Fibroblast of gingiva (primary cell): ENCODE measurements around the gene LAMB4.
"Not testable (repeated sequence)": the region's sequence is repeated elsewhere in the genome, so short reads cannot be mapped to it uniquely, and the experiment has no call there.

Source experiments
- DNase-seq: peaks from one replicate; pipeline ENCODE4 v3.0.0-alpha.2; 2011; ENCODE audit warnings: low read depth

Gene LAMB4

DNA sequence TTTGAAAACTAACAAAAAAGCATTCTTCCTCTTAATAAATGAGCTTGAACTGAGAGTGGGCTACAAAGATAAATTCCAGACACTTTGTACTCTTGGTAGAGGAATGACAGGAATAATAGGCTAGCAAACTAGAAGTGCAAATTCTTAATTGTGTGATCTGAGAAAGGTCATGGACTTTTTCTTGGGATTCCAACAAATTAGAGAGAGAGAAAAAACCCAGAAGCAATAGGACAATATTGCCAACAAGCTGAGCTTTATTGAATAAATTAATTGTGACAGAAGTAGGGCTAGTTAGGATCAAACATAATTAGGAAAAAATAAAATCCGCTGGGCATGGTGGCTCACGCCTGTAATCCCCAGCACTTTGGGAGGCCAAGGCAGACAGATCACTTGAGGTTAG lies 85.8 kb downstream of the LAMB4 start:
- no peak for DNase-seq

DNA sequence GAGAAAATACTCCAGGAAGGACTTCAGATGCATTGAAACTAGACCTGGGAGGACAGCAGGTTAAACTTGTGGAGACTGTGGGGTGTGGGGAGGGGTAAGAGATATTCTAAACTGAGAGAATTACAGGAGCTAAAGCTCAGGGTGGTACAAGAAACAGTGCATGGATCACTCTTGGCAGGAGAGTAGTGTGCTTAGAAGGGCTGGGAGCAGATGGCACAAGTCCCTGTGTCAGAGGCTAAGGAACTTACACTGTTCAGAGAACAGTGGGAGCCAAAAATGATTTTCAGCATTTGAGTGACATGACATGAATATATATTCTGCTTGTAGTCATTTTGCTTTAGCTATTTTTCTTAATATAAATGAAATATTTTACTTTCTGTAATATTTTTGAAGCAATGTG lies 91.2 kb downstream of the LAMB4 start:
- no peak for DNase-seq

GRCh38 chr7:108037741-108038140 lies 92.4 kb downstream of the LAMB4 start:
- DNase-seq: no peak

GRCh38 chr7:108037140-108037539 lies 93.0 kb downstream of the LAMB4 start:
- DNase-seq: no peak

- no peak for DNase-seq
Measured at GRCh38 chr7:108034586-108034985, 95.6 kb downstream of the LAMB4 start.

- no peak for DNase-seq
Measured at GRCh38 chr7:108033776-108034497, 96.2 kb downstream of the LAMB4 start.

GRCh38 chr7:108033309-108033708 lies 96.9 kb downstream of the LAMB4 start:
- DNase-seq: not testable (repeated sequence)

DNA sequence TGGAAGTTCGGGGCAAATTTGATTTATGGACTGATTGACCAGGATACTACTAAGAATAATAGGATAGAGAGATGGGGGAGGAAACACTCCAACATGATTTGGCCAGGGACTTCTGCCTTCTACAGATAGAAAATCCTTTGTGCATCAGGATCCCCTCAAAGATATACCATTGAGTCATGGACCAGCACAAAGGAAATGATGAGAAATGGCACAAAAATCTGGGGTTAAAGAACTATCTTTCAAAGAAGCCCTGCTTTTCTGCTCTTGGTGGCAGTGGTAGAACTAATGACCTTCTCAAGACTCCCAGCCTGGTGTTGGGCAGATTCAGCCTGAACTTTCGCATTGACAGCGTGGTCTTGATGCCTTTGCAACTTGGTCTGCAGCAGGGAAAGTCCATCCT lies 99.6 kb downstream of the LAMB4 start:
- DNase-seq: no peak

- DNase-seq: no peak
Measured at GRCh38 chr7:108029034-108029433, 101.1 kb downstream of the LAMB4 start.

GRCh38 chr7:108028111-108028510 lies 102.0 kb downstream of the LAMB4 start:
- DNase-seq: no peak

DNA sequence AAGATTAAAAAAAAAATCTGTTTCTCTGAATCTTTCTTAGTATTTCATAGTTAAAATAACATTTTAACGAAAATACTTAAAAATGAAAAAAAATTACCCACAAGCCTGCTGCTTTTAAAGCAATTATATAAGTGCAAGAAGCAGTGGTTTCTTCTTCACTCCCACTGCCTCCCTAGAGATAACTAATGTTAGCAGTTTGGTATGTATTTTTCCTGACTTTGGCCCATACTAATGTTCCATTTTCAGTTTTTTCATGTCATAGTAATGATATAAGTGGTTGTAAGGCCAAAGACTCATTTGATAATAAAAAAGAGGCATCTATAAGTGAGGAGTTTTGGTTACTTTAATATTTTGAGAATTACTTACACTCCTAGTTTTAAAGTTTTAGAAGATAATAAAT lies 102.9 kb downstream of the LAMB4 start:
- no peak for DNase-seq

GRCh38 chr7:108026647-108027046 lies 103.5 kb downstream of the LAMB4 start:
- DNase-seq: peak; percentile 39

GRCh38 chr7:108026116-108026515 lies 104.0 kb downstream of the LAMB4 start:
- no peak for DNase-seq

DNA sequence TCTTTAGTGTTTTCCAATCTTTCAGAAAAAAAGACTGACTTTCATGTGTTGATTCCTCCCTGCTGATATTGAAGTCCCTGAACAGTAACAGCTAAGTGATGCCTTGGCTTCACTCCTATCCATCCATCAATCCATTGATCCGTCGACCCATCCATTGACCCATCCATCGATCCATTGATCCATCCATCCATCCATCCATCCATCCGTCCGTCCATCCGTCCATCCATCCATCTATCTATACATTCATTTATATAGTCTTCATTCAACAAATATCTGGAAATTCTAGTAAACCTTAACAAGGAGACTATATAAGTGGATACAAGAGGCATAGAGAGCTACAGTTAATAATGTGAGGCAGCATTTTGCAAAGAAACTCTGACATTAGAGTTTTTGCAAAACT lies 105.6 kb downstream of the LAMB4 start:
- DNase-seq: no peak

DNA sequence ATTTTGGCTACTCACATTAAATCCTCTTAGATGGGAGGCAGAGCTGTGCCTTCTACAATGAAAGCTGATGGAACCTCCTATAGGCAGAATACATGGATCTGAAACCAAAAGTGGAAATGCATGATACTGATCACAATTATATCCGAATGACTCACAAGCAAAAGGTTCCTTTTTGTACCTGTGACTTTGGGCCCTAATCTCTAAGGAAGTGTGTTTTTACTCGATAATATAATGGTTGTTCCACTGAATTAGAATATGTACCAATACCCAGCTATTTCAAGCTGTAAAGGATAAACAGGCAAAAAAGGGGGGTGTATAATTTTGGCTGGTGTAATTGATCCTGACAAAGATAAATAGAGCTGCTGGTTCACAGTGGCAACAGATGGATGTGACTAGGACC lies 109.6 kb downstream of the LAMB4 start:
- DNase-seq: no peak

GRCh38 chr7:108018668-108019067 lies 111.5 kb downstream of the LAMB4 start:
- no peak for DNase-seq

- no peak for DNase-seq
Measured at GRCh38 chr7:108017776-108018151, 112.4 kb downstream of the LAMB4 start.

- DNase-seq: peak; percentile 27
Measured at GRCh38 chr7:108016841-108017775, 113.1 kb downstream of the LAMB4 start.

DNA sequence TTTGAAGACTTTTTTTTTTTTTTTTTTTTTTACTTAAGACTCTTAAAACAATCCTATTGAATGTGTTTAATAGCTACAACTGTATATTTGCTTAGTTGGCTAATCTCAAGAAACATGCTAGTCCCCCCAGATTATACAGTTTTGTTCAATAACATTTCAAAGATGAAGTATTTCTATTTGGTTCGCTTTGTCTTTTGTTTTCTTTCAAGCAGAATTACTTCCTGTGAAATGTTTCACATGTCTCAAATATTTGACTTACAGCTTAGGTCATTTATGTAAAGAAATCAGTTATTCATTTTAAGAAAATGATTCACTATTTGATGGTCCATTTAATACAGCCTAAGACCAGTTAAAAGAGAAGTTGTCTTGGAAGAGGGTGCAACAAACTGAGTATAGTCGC lies 114.4 kb downstream of the LAMB4 start:
- no peak for DNase-seq

GRCh38 chr7:108014747-108015682 lies 115.1 kb downstream of the LAMB4 start:
- no peak for DNase-seq

GRCh38 chr7:108014215-108014614 lies 115.9 kb downstream of the LAMB4 start:
- DNase-seq: peak; percentile 21
